Measurements from ENCODE around the gene KRTAP29-1. TPM values are rescaled to one million over a fixed set of nuclear protein-coding genes. Genes with fewer than 3 reads are reported as not detected.
"Not testable (repeated sequence)": the region's sequence is repeated elsewhere in the genome, so short reads cannot be mapped to it uniquely, and the experiment has no call there.

The KRTAP29-1 gene, protein sequence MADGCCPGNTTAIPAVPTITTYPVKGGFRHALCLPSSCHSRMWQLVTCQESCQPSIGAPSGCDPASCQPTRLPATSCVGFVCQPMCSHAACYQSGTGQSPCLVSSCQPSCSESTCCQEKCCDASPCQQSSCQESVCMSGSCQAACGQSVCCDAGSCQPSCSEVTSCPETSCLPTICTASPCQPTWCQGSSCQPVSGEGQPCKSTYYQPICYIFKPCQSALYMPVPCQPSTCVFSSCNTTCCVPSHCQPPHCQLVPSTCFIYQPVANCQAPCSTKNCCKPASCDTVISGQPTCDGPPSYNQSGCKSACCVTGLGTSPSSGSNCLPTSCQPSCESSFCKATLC
- polyA plus RNA-seq (ENCODE audit: insufficient read length in 10 of 10): not detected
- long read RNA-seq, donor 1: 0 reads
- long read RNA-seq, donor 2: 0 reads
- long read RNA-seq, donor 3: 0 reads
- long read RNA-seq, donor 4: 0 reads
- long read RNA-seq, donor 5: 0 reads
- long read RNA-seq, donor 6: 0 reads
- long read RNA-seq, donor 7: 0 reads
- long read RNA-seq, donor 8: 0 reads
- long read RNA-seq, donor 9: 0 reads

DNA sequence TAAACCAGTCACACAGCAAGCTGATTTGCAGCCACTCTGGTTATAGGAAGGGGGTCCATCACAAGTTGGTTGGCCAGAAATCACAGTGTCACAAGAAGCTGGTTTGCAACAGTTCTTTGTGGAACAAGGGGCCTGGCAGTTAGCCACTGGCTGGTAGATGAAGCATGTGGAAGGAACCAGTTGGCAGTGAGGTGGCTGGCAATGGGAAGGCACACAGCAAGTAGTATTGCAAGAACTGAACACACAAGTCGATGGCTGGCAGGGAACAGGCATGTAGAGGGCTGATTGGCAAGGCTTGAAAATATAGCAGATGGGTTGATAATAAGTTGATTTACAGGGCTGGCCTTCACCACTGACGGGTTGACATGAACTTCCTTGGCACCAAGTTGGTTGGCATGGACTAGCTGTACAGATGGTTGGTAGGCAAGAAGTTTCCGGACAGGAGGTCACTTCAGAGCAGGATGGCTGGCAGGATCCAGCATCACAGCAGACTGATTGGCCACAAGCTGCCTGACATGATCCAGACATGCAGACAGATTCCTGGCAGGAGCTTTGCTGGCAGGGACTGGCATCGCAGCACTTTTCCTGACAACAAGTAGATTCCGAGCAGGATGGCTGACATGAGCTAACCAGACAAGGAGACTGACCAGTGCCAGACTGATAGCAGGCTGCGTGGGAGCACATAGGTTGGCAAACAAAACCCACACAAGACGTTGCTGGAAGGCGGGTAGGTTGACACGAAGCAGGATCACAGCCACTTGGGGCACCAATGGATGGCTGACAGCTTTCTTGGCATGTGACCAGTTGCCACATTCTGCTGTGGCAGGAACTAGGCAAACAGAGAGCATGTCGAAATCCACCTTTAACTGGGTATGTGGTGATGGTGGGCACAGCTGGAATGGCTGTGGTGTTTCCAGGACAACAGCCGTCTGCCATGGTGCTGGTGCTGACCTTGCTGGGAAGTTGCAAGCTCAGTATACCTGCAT, at the start of gene KRTAP29-1:
Gene KRTAP29-1 (minus strand): TSS at position 936 of the 986 bp plus-strand sequence. CDS start 0 bp downstream, at position 936.
- no peak for DNase-seq

DNA sequence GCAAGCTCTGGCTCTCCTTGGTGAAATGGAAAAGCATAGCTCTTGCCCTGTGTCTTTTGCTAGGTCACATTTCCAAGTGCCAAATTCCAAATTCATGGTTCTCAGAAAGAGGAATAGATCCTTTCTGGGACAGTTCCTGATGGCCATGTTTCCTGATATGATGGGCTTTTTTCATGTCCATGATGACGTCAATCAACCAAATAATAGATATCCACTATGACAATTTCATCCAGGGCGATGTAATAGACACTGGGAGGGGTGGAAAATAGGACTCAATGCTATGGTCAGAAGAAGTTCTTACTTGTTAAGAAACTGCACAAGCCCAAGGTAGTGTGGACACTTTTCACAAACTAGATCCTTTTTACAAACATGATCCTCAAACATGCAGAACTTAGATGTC, 48.5 kb upstream of the KRTAP29-1 start:
- no peak for DNase-seq

DNA sequence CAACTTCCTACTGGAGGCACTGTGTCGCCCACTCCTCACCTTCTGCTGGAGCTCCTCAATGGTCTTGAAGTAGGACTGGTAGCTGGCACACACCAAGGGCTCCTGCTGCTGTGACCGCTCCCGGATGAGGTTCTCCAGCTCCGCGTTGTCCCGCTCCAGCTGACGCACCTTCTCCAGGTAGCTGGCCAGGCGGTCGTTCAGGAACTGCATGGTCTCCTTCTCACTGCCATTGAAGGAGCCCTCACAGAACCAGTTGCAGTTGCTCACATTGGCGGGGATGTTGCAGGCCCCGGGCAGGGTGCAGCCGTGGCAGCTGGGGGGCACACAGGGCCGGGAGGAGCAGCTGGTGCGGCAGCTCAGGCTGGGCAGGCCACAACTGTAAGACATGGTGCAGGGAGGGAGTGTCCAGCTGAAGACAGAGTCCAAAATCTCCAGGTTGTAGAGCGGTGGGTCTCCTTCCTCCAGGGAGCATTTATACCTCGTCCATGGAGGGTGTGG, 47.8 kb upstream of the KRTAP29-1 start, which contains the start of gene KRT33A:
Gene KRT33A (minus strand): TSS at position 448 of the 498 bp plus-strand sequence. CDS start 61 bp downstream, at position 387.
- DNase-seq: not testable (repeated sequence)

DNA sequence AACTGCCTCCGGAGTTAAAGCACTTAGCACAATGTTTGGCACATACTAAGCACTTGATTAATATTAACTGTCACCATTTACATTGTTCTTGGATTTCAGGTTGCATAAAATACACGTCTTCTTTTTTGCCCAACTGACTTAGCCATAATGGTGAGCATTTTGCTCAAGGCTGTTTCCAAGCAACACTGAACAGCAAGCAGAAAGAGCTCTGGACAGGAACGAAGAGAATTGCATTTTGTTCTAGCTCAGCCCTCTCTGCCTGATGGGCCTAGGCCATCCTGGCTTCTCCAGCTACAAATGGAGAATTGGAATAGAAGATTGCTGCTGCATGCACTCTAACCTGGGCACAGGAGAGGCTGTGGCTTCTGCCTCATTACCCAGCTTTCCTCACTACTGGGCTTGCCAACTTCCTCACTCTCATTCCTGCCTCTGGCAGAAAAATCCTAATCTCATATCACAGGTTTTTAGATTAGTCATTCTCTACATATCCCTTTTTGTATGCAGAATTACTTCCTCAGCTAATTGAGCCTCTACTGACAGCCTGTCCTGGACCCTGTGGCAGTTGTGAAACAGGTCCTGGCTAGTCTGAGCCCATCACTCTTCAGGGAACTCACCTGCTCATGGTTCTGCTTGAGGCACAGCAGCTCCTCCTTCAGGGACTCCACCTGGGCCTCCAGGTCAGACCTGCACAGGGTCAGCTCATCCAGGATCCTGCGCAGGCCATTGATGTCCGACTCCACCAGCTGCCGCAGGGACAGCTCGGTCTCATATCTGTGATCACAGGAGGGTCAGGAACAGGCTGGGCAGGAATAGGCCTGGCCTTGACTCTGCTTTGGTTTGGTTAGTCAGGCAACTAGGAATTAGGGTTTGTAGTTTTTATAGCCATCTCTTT, 45.5 kb upstream of the KRTAP29-1 start:
- no peak for DNase-seq

DNA sequence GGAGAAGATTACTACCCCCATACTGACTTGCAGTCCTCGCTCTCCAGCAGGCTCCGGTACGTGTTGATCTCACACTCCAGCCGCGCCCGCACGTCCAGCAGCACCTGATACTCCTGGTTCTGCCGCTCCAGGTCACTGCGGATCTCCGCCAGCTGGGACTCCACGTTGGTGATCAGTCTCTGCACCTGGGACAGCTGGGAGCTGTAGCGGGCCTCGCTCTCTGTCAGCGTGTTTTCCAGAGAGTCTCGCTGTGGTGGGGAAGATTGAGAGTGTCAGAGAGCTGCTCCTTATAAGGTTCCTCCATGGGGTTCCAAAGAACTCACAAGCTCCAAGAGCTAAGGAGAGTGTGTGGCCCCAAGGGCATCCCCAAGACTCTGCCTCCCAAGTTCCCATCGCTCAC, 43.8 kb upstream of the KRTAP29-1 start:
- not testable (repeated sequence) for DNase-seq

DNA sequence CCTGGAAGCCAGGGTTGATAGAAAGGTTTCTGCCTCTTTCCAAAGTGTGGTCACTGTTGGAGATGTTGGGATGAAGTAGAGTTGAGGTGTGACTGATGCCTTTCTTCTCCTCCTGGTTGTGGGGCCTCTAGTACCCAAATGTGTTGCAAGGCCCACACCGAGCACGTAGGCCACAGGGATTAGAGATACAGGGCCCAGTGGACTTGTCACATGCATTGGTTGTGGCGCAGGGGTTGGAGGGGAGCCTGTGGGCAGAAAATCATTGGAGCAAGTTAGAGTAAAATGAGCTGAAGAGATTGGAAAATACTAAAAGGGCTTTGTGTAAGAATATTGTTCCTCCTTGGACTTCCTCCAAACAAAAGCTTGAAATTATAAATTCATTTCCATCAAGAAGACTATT, 43.3 kb upstream of the KRTAP29-1 start:
- DNase-seq: no peak

DNA sequence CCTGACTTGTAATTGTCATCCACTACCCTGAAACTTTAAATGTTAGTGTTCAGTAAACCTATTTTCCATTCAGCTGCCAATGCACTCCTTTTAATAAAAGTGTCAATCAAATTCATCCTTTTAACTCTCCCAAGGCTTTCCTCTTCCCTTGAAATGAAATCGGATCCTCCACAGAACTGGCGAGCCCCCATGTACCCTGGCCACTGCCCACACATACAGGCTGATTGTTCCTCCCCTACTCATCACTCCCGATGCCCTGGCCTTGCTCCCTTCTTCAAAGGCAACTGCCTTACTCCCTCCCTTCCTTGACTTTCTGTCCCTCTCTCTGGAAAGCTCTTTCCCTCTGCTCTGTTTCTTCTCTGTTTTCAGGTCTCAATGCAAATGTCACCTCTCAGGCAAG, 40.4 kb upstream of the KRTAP29-1 start:
- DNase-seq: no peak

DNA sequence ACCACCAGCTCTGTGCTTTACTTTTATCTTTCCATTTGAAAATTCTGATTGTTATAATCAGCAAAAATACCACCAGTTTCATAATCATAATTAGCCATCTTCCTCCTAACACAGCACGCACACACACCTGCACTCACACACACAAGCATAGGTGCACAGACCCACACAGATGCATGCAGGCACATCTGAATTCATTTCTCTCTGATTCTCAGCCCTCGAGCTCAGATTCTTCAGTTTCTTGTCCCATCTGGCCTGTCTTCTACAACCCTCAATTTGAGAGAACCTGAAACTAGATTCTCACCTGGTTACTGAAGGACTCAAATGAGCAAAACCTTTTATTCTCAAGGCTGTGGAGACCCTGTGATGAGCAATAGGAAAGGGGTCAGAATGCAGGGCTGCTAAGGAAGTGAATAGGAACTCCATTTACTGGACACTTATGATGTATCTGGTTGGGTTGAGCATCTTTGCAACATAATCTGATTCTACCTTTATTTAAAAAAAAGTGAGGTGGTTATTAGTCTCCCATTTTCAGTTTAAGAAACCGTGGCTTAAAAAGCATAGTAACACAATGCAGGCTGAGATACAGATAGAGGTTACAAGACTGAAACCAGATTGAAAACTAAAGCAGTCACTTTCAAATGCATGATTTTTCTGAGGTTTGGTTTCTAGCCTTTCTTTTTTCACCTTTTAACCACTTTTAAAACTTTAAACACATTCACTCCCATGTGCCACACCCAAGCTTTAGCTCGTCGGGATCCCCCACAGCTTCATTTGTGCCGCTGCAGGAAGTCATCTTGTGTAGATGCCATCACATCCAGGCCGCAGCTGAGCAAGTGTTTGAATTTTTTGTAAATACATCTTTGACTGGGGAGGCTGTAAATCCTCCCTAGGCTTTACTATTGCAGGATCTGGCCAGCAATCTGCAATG, 38.5 kb upstream of the KRTAP29-1 start:
- no peak for DNase-seq

DNA sequence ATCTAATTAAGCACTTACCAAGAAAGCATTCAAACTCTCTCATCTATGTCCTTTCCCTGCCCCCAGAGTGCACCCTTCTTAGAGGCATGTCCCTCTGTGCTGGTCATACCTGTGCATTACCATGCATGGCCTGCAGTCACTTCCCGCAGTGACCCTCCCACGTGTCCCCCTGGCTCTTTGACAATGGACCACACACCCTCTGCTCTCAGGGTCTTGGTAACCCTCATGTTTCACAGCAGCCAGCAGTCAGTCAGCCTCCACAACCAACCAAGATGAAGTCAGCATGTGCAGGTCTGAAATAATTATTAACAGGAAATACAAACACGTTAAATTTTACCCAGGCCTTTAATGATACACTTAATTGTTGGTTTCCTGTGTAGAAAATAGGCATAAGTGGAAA, 37.8 kb upstream of the KRTAP29-1 start:
- no peak for DNase-seq

DNA sequence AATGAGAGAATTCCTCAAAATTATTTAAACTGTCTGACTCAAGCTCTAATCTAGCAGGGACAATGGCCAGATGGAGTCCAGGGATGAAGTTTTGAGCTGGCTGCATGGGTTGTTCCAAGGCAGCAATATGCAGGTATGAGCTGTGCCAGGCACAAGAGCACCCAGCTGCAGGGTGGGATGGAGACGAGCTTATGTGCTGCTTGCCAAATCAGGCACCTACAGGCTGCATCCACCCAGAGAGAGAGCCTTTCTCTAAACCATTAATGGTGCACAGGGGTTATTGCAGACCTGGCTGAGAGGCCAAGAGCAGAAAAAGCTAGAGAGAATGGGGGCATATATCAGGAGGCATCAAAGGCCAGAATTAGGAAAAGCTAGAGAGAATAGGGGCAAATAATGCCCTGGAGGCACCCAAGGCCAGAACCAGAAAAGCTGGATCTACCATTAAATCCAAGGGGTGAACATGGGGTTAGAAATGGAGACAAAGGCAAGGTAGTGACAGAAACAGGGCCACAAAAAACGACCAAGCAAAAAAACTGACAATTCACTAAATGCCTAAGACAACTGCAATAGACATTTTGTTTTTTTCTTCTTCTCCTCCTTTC, 37.0 kb upstream of the KRTAP29-1 start:
- DNase-seq: no peak

DNA sequence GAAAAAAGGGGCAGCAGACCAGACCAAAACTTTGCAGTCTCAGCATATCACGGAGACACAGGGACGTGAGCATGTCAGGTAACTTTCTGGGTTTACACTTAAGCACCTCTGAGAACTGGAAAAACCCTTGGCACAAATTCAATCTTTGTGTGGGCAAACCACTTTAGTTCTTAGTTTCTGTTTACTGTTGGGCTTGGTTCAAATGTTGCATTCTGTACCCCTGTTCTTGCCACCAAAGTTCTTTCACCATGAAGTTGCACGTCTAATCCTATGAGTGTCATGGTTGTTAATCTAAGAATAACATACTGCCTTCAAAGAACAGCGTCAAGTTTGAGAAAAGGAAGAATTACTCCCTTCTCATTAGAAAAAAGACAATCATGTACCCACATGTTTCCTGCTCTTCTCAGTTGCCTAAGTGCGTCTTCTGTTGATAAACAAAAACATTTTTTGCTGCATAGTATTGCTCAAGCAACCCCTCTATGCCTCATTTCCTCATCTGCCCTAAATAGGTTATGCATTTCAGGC, 36.4 kb upstream of the KRTAP29-1 start:
- DNase-seq: no peak

DNA sequence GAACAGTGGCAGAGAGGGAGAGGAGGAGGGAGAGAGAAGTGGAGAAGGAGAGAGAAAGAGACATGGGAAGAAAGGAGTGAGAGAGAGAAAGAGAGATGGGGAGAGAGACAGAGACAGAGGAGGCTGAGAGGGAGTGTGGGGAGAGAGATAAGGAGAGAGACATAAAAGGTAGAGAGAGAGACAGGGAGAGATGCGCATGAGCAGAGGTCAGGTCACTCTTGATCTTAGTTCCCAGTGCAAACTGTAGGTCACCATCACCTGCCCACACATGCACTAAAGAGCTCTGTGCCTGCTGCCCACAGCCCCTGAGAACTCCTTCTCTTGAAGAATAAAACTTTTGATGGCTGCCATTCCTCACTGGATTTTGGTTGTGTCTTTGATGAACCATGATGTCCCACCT, 33.1 kb upstream of the KRTAP29-1 start:
- no peak for DNase-seq

DNA sequence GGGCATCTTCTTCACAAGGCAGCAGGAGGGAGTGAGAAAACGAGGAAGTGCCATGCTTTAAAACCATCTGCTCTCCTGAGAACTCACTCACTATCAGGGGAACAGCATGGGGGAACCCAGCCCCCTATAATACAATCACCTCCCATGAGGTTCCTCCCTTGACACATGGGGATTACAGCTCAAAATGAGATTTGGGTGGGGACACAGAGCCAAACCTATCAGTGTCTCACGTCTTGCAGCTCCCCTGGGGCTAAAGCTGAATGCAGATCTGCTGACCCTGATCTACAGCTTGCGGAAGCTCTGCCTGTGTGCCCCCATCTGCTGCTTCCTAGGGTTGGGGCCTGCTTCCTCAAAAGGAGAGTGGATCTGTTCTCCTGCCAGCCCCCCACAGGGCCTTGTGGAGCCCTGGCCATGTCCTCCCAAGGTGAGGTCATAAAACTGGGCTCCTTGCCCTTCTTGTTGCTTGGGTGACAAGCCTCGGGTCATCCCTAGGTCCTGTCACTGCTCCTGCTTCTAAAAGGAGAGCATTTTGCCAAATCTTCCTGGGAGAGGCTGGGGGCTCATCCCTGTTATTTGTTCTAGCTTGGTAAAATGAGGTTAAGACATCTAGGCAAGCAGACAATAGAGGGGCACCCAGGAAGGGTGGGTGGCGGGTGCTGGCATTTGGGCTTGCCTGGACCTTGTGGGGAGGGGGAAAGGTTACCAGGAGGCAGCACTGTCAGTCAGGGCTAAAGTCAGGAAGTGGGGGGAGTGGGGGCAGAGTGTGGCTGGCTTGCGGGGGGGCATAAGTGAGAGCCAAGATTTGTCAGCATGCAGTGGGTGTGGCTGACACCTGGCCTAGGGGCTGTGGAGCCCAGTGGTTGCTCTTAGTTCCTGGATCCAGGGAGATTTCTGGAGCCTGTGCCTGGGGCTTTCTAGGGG, 32.0 kb upstream of the KRTAP29-1 start:
- no peak for DNase-seq

DNA sequence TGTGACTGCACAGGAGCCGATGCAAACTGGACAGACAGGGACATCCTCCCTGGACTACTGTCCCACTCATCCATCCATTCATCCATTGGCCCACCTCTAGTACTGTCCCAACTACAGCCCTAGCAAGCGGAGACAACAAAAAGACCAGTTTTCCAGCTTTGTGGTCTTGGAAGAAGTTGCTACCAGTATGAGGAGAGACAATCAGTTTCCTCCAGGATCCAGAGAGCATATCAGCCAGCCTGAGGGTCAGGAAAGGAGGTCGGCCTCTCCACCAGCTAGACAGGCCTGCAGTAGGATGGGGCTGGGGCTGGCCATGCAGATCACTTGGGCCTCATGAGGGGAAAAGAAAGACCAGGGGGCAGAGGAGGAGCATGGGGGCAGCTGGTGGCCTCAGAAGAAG, 31.2 kb upstream of the KRTAP29-1 start:
- no peak for DNase-seq

DNA sequence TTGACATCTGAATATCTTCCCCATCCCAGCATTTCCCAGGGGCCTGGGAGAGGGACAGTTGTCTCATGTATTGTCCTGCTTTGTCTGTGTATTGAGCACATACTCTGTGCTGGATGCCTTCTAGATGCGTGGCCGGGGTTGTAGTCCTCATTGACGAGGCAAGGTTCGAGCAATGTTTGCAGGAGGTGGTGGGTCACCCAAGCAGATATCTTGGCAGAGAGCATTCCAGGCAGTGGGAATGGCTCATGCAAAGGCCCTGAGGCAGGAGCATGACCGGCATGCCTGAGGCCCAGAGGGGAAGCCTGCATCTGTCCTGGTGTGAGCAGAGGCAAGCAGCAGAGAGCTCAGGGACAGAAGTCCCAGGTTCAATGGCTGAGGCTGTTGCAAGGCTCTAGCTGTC, 30.4 kb upstream of the KRTAP29-1 start:
- DNase-seq: no peak

DNA sequence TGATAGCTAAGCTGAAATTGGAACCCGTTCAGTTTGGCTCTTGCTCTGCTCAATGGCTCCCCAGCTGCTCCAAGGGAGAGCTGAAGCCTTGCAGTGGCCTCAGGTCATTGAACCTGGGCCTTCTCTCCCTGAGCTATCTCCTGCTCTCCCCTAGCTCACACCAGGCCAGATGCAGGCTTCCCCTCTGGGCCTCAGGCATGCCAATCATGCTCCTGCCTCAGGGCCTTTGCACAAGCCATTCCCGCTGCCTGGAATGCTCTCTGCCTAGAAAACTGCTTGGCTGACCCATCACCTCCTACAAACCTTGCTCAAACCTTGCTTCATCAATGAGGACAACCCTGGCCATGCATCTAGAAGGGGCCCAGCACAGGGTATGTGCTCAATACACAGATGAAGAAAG, 29.6 kb upstream of the KRTAP29-1 start:
- DNase-seq: no peak

DNA sequence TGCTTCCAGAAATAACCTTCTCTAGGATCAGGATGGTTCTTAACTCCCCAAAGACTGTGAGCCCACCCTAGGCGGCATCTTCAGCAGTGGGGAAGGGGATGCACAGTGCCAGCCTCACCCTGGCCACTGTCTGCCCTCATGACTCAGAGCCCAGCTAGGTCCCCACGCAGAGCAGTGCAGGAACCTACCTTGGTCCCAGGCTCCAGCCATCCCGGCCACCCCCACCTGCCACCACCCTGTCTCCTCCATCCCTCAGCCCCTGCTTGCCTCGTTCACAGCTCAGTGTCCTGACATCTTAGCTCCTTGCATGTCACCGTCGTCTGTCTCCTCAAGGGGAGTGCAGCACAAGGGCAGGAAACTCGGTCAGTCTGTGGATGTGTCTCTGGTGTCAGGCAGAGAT, 29.0 kb upstream of the KRTAP29-1 start:
- DNase-seq: no peak
